Measurements from ENCODE around the gene NLK.
"Not testable (repeated sequence)": the region's sequence is repeated elsewhere in the genome, so short reads cannot be mapped to it uniquely, and the experiment has no call there.

NLK gene

GRCh38 chr17:28119046-28119445, 76.6 kb downstream of the NLK start:
- no peak for DNase-seq

GRCh38 chr17:28119560-28119959, 77.1 kb downstream of the NLK start:
- no peak for DNase-seq

GRCh38 chr17:28120766-28121165, 78.3 kb downstream of the NLK start:
- DNase-seq = no peak

- no peak for DNase-seq
These were observed 82.5 kb downstream of the NLK start for GRCh38 chr17:28124962-28125361.

- DNase-seq = no peak
These were observed 83.3 kb downstream of the NLK start for GRCh38 chr17:28125526-28126378.

- DNase-seq = no peak
These were observed 84.7 kb downstream of the NLK start for GRCh38 chr17:28127196-28127595.

- no peak for DNase-seq
These were observed 86.3 kb downstream of the NLK start for GRCh38 chr17:28128779-28129178.

GRCh38 chr17:28130472-28130871, 88.0 kb downstream of the NLK start:
- no peak for DNase-seq

- DNase-seq = no peak
These were observed 89.1 kb downstream of the NLK start for GRCh38 chr17:28131599-28131998.

- no peak for DNase-seq
These were observed 91.1 kb downstream of the NLK start for GRCh38 chr17:28133562-28133970.

- DNase-seq = no peak
These were observed 94.4 kb downstream of the NLK start for GRCh38 chr17:28136923-28137322.

- DNase-seq = no peak
These were observed 97.3 kb downstream of the NLK start for GRCh38 chr17:28139822-28140221.

GRCh38 chr17:28141313-28141712, 98.8 kb downstream of the NLK start:
- DNase-seq = no peak

- no peak for DNase-seq
These were observed 99.3 kb downstream of the NLK start for GRCh38 chr17:28141773-28142172.

- DNase-seq = no peak
These were observed 99.8 kb downstream of the NLK start for GRCh38 chr17:28142305-28142704.

- DNase-seq = no peak
These were observed 101.5 kb downstream of the NLK start for GRCh38 chr17:28144019-28144418.

GRCh38 chr17:28145348-28145747, 102.9 kb downstream of the NLK start:
- no peak for DNase-seq

- DNase-seq = no peak
These were observed 104.5 kb downstream of the NLK start for GRCh38 chr17:28147017-28147416.

GRCh38 chr17:28151001-28151400, 108.5 kb downstream of the NLK start:
- no peak for DNase-seq

GRCh38 chr17:28154214-28154613, 111.7 kb downstream of the NLK start:
- no peak for DNase-seq

GRCh38 chr17:28155405-28155804, 112.9 kb downstream of the NLK start:
- not testable (repeated sequence) for DNase-seq

GRCh38 chr17:28159004-28159403, 116.5 kb downstream of the NLK start:
- DNase-seq = no peak

- DNase-seq = no peak
These were observed 117.4 kb downstream of the NLK start for GRCh38 chr17:28159924-28160323.

GRCh38 chr17:28160610-28161009, 118.1 kb downstream of the NLK start:
- no peak for DNase-seq

GRCh38 chr17:28161311-28161710, 118.8 kb downstream of the NLK start:
- DNase-seq = no peak
